Endothelial cell (in vitro differentiated cells): ENCODE data around the gene CTNND2. TPM values are rescaled to one million over a fixed set of nuclear protein-coding genes. Genes with fewer than 3 reads are reported as not detected.

Source experiments
- DNase-seq: peaks from one replicate; pipeline ENCODE4 v3.0.0; 2021; ENCODE audit warnings: low spot score
- H3K27ac Mint-ChIP-seq: one replicate; pipeline ENCODE4 v1.8.0; 2021; ENCODE audit warnings: mixed read lengths, inconsistent platforms; ENCODE audit not compliant: unreplicated experiment
- H3K27me3 Mint-ChIP-seq: one replicate; pipeline ENCODE4 v1.8.0; 2021; ENCODE audit warnings: mild to moderate bottlenecking, moderate library complexity, mixed read lengths, inconsistent platforms; ENCODE audit not compliant: unreplicated experiment
- H3K36me3 Mint-ChIP-seq: one replicate; pipeline ENCODE4 v1.8.0; 2021; ENCODE audit warnings: mild to moderate bottlenecking, low read depth, mixed read lengths, inconsistent platforms; ENCODE audit not compliant: unreplicated experiment
- H3K4me1 Mint-ChIP-seq: one replicate; pipeline ENCODE4 v1.8.0; 2021; ENCODE audit warnings: mild to moderate bottlenecking, mixed read lengths, inconsistent platforms; ENCODE audit not compliant: unreplicated experiment
- H3K4me3 Mint-ChIP-seq: one replicate; pipeline ENCODE4 v1.8.0; 2021; ENCODE audit warnings: mild to moderate bottlenecking, mixed read lengths, inconsistent platforms; ENCODE audit not compliant: unreplicated experiment
- H3K9me3 Mint-ChIP-seq: one replicate; pipeline ENCODE4 v1.8.0; 2021; ENCODE audit warnings: mixed read lengths, inconsistent platforms; ENCODE audit not compliant: unreplicated experiment
- total RNA-seq: library from RNA; stranded (reverse); fragmentation: NEBNext Ultra II Directional; extraction: Animal tissue kit (Norgen Biotek cat#: 25700); gene quantifications from one replicate; pipeline ENCODE4 v1.2.1, GENCODE V29; 2021; ENCODE audit not compliant: unreplicated experiment
- TF ChIP-seq, protein P1 (sequence below): fragments of 200-600 bp; sonication (generic); IDR thresholded peaks from one replicate; pipeline ENCODE4 v1.5.0; 2021; ENCODE audit warnings: antibody characterized with exemption; ENCODE audit not compliant: unreplicated experiment

Gene CTNND2
- total RNA-seq, 1 donor from 2014 or later = 3.6 TPM

- Mint-ChIP-seq H3K4me3 (no peak overlapping the region), H3K27me3 (no peaks in the 10 kb centered on the region), H3K4me1 (no peaks in the 10 kb centered on the region), H3K27ac (no peak overlapping the region), H3K9me3 (no peaks in the 10 kb centered on the region), H3K36me3 (no peaks in the 10 kb centered on the region)
- DNase-seq = no peak
- TF ChIP-seq, protein P1, sequence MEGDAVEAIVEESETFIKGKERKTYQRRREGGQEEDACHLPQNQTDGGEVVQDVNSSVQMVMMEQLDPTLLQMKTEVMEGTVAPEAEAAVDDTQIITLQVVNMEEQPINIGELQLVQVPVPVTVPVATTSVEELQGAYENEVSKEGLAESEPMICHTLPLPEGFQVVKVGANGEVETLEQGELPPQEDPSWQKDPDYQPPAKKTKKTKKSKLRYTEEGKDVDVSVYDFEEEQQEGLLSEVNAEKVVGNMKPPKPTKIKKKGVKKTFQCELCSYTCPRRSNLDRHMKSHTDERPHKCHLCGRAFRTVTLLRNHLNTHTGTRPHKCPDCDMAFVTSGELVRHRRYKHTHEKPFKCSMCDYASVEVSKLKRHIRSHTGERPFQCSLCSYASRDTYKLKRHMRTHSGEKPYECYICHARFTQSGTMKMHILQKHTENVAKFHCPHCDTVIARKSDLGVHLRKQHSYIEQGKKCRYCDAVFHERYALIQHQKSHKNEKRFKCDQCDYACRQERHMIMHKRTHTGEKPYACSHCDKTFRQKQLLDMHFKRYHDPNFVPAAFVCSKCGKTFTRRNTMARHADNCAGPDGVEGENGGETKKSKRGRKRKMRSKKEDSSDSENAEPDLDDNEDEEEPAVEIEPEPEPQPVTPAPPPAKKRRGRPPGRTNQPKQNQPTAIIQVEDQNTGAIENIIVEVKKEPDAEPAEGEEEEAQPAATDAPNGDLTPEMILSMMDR = no peak
These were observed 751.9 kb downstream of the CTNND2 start for GRCh38 chr5:11152368-11152767.

GRCh38 chr5:11150976-11151375, 753.3 kb downstream of the CTNND2 start:
- H3K36me3 Mint-ChIP-seq = no peaks in the 10 kb centered on the region
- no peak overlapping the region for H3K27ac Mint-ChIP-seq
- H3K9me3 Mint-ChIP-seq = no peaks in the 10 kb centered on the region
- TF ChIP-seq, protein P1 = no peak
- no peaks in the 10 kb centered on the region for H3K27me3 Mint-ChIP-seq
- no peak for DNase-seq
- H3K4me3 Mint-ChIP-seq = no peak overlapping the region
- H3K4me1 Mint-ChIP-seq = no peaks in the 10 kb centered on the region

- DNase-seq = no peak
- no peaks in the 10 kb centered on the region for H3K9me3 Mint-ChIP-seq
- H3K4me3 Mint-ChIP-seq = no peak overlapping the region
- no peaks in the 10 kb centered on the region for H3K27me3 Mint-ChIP-seq
- TF ChIP-seq, protein P1 = no peak
- H3K27ac Mint-ChIP-seq = no peak overlapping the region
- H3K36me3 Mint-ChIP-seq = no peaks in the 10 kb centered on the region
- no peaks in the 10 kb centered on the region for H3K4me1 Mint-ChIP-seq
These were observed 755.3 kb downstream of the CTNND2 start for GRCh38 chr5:11148810-11149539.

DNA sequence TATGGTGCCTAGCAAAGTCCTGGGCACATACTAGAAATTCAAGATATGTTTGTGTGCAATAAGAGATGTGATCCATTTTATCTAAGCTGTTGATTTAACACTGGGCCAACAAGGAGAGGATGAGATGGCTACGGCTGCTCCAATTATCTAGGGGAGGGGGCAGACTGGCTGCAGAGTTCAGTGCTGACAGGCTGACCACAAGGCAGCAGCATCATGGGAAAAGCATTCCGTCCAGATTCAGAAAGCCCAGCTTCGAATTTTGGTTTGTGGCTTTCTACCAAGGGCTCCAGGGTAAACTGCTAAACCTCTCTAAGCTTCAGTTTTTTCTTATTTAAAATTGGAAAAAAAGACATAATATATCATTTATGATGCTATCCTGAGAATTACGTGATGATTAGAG, 758.1 kb downstream of the CTNND2 start:
- no peaks in the 10 kb centered on the region for H3K4me1 Mint-ChIP-seq
- no peak for DNase-seq
- H3K9me3 Mint-ChIP-seq = no peaks in the 10 kb centered on the region
- H3K36me3 Mint-ChIP-seq = no peaks in the 10 kb centered on the region
- TF ChIP-seq, protein P1 = no peak
- H3K27ac Mint-ChIP-seq = no peak overlapping the region
- H3K27me3 Mint-ChIP-seq = no peaks in the 10 kb centered on the region
- no peak overlapping the region for H3K4me3 Mint-ChIP-seq

- TF ChIP-seq, protein P1 = no peak
These were observed 760.6 kb downstream of the CTNND2 start for GRCh38 chr5:11143456-11144267.

More at GRCh38 chr5:11143456-11144267, 760.6 kb downstream of the CTNND2 start:
- Mint-ChIP-seq H3K9me3 (no peaks in the 10 kb centered on the region), H3K4me3 (no peak overlapping the region), H3K27me3 (no peaks in the 10 kb centered on the region), H3K27ac (no peak overlapping the region), H3K36me3 (no peaks in the 10 kb centered on the region), H3K4me1 (no peaks in the 10 kb centered on the region)
- DNase-seq = no peak
